Body of pancreas (tissue), 4 donors: ENCODE measurements around the gene THUMPD3. TPM values are rescaled to one million over a fixed set of nuclear protein-coding genes. Genes with fewer than 3 reads are reported as not detected.
A peak's percentile ranks its signal among the peaks of the same experiment; 100 is the strongest.

Experiments used
- ATAC-seq: fragments of 150-250 bp; one replicate; pipeline ENCODE4 v1.9.1; 2016
- DNase-seq, 4 donors: peaks; one replicate each; pipeline ENCODE4 v3.0.0-alpha.2; 2019
- H3K27ac ChIP-seq, 4 donors: fragments of 200-600 bp; sonication (generic); 1 replicate in 3 of 4; 2 replicates in 1 of 4; pipeline versions ENCODE4 v1.5.1 to v1.6.1; 2016 to 2019; ENCODE audit warnings: mild to moderate bottlenecking in 1 of 4, mixed read lengths in 1 of 4, moderate library complexity in 1 of 4
- H3K27me3 ChIP-seq, 2 donors: fragments of 200-600 bp; sonication (generic); one replicate each; pipeline ENCODE4 v1.6.0; 2016; ENCODE audit warnings: mild to moderate bottlenecking in 1 of 2
- H3K36me3 ChIP-seq, 2 donors: fragments of 200-600 bp; sonication (generic); replicated peaks in 1 of 2; 2 replicates each; pipeline ENCODE4 v1.5.1; 2016; ENCODE audit warnings: low read depth in 2 of 2; ENCODE audit not compliant: insufficient read depth in 1 of 2
- H3K4me1 ChIP-seq: fragments of 200-600 bp; sonication (generic); one replicate; pipeline ENCODE4 v1.6.0; 2016
- H3K4me3 ChIP-seq, 2 donors: fragments of 200-600 bp; sonication (generic); 1 replicate in 1 of 2; 2 replicates in 1 of 2; pipeline ENCODE4 v1.5.1; 2016 to 2019
- H3K9me3 ChIP-seq, 3 donors: fragments of 200-600 bp; sonication (generic); 1 replicate in 2 of 3; 2 replicates in 1 of 3; pipeline ENCODE4 v1.5.1; 2016
- CTCF ChIP-seq, 7 experiments: fragments of 450-650 bp in 4 of 7; fragments of 200-600 bp in 3 of 7; sonication (generic) in 3 of 7; IDR thresholded peaks; one replicate each; pipeline ENCODE4 v1.5.1; 2016 to 2019; ENCODE audit warnings: antibody characterized with exemption in 7 of 7
- POLR2A ChIP-seq, 3 donors: fragments of 450-650 bp; IDR thresholded peaks; one replicate each; pipeline ENCODE4 v1.6.1; 2016; ENCODE audit warnings: antibody characterized with exemption in 3 of 3, mild to moderate bottlenecking in 2 of 3
- WGBS, 2 donors: methylation state at CpG; one replicate each; pipeline ENCODE4 v1.1.5; 2017; 5-methylcytosine and 5-hydroxymethylcytosine counted together
- intact Hi-C: fragments of 100-400 bp; cut with DNase I; formaldehyde crosslinking; loops from one replicate; pipeline ENCODE4 v1.15.1; 2023
- total RNA-seq, 2 donors: library from RNA; depleted of rRNA; stranded (reverse); fragments of >200 nt; gene quantifications; one replicate each; pipeline ENCODE4 v1.1.0, GENCODE V29; 2016

The THUMPD3 gene
- total RNA-seq, 2 donors from 2014 or later, result 16.1 to 27.0 TPM

- DNase-seq, result no peak
- peaks cover 88% of the 10 kb centered on the region for H3K4me1 ChIP-seq
Observed at GRCh38 chr3:9406856-9407626, 44.2 kb downstream of the THUMPD3 start.

DNA sequence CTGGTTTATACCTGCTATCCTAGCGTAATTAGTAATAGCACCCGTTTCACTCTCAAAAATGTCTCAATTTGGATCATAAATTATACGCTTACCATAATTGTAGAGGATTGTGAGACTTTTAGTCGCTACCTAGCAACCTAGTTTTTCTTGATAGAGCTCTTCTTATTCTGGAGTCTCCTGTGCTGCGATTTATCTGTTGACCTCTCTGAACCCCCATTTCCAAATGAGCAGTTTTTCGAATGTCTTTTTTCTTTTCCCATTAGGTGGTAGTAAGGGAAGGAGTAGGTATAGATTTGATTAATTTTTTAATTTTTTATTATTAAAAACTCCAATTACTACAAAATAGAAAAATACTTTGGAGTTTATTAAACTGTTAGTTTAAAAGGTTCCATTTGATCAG, 45.2 kb downstream of the THUMPD3 start:
- 85 to 90% methylated on average over 6 of the region's 6 CpGs for WGBS, 2 donors
- ATAC-seq, result no peak

More at GRCh38 chr3:9406856-9407626, 44.2 kb downstream of the THUMPD3 start:
- H3K36me3 ChIP-seq, result no peaks in the 10 kb centered on the region
- no peak overlapping the region for H3K27ac ChIP-seq
- TF ChIP-seq CTCF (IDR thresholded peaks at IDR 0.05), result no peak
- TF ChIP-seq POLR2A (IDR thresholded peaks at IDR 0.05), result no peak
- WGBS, 2 donors, result 88 to 89% methylated on average over 7 of the region's 7 CpGs
- H3K27me3 ChIP-seq, result no peaks in the 10 kb centered on the region
- ATAC-seq, result no peak
- H3K9me3 ChIP-seq, result no peaks in the 10 kb centered on the region
- intact Hi-C loops, result no loop called here
- H3K4me3 ChIP-seq, result no peak overlapping the region

GRCh38 chr3:9408546-9408945, 45.7 kb downstream of the THUMPD3 start:
- no peak for ATAC-seq
- Histone ChIP-seq H3K4me3 (no peak overlapping the region), H3K27ac (no peak overlapping the region), H3K4me1 (peaks cover 83% of the 10 kb centered on the region), H3K27me3 (no peaks in the 10 kb centered on the region), H3K9me3 (no peaks in the 10 kb centered on the region), H3K36me3 (no peaks in the 10 kb centered on the region)
- no peak for DNase-seq
- intact Hi-C loops, result no loop called here
- WGBS, 2 donors, result 68 to 77% methylated on average over 1 of the region's 1 CpG
- TF ChIP-seq POLR2A (IDR thresholded peaks at IDR 0.05), result no peak
- TF ChIP-seq CTCF (IDR thresholded peaks at IDR 0.05), result no peak

More for the DNA sequence above, 45.2 kb downstream of the THUMPD3 start:
- Histone ChIP-seq H3K27ac (no peak overlapping the region), H3K4me3 (no peak overlapping the region), H3K27me3 (no peaks in the 10 kb centered on the region), H3K4me1 (peaks cover 88% of the 10 kb centered on the region), H3K36me3 (no peaks in the 10 kb centered on the region), H3K9me3 (no peaks in the 10 kb centered on the region)
- TF ChIP-seq CTCF (IDR thresholded peaks at IDR 0.05) (no peak), POLR2A (IDR thresholded peaks at IDR 0.05) (no peak)
- DNase-seq, result no peak
- intact Hi-C loops, result no loop called here

- DNase-seq (no peak), ATAC-seq (no peak)
- Histone ChIP-seq H3K27me3 (no peaks in the 10 kb centered on the region), H3K9me3 (no peaks in the 10 kb centered on the region), H3K27ac (peak overlapping the region in 1 of 4 donors; percentile 44), H3K36me3 (no peaks in the 10 kb centered on the region), H3K4me1 (peaks cover 84% of the 10 kb centered on the region), H3K4me3 (no peak overlapping the region)
- TF ChIP-seq POLR2A (IDR thresholded peaks at IDR 0.05) (no peak), CTCF (IDR thresholded peaks at IDR 0.05) (no peak)
- WGBS, 2 donors, result 57 to 67% methylated on average over 6 of the region's 6 CpGs
- intact Hi-C loops, result no loop called here
Observed at GRCh38 chr3:9409981-9410854, 47.4 kb downstream of the THUMPD3 start.
